ENCODE results near the gene ANKMY2. TPM values are rescaled to one million over a fixed set of nuclear protein-coding genes. Genes with fewer than 3 reads are reported as not detected.
A peak's percentile ranks its signal among the peaks of the same experiment; 100 is the strongest.

The ANKMY2 gene
- total RNA-seq, 1 donor from 2014 or later: 11.3 TPM

DNA sequence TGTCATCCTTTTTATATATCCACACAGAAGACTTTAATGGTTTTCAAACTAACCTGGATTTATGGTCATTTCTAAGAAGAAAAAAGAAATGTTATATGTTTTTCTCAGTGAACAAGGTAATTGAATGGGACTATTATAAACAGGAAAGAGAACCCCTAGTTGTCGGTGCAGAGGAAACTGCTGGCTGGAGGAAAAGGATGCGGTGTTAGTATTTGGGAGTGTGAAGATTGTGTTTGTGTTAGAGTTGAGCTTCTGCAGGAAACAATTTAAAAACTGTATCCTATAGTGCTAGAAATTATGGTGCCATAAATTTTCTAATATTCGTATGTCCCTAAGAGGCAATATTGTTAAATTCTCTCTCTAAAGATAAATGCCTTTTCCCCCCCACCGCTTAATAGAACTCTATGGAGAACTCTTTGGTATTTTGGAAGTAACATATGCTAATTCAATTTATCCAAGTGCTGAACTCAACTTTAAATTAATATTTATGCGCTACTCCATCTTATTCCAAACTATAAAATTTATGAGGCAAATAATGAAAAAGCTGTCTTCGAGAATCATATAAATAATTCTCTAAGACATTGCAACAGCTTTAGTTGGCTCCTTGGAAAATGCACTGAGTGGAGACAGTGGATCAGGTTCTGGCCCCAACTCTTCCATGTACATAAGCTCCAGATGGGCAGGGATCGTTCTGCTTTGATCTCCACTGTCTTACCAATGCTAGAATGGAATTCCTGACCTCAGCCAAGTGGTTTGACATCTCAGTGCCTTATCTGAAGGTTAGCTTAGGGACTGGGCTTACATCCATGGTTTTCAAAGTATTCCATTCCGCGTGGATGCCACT, 6.1 kb upstream of the ANKMY2 start:
- TF ChIP-seq, protein P1, sequence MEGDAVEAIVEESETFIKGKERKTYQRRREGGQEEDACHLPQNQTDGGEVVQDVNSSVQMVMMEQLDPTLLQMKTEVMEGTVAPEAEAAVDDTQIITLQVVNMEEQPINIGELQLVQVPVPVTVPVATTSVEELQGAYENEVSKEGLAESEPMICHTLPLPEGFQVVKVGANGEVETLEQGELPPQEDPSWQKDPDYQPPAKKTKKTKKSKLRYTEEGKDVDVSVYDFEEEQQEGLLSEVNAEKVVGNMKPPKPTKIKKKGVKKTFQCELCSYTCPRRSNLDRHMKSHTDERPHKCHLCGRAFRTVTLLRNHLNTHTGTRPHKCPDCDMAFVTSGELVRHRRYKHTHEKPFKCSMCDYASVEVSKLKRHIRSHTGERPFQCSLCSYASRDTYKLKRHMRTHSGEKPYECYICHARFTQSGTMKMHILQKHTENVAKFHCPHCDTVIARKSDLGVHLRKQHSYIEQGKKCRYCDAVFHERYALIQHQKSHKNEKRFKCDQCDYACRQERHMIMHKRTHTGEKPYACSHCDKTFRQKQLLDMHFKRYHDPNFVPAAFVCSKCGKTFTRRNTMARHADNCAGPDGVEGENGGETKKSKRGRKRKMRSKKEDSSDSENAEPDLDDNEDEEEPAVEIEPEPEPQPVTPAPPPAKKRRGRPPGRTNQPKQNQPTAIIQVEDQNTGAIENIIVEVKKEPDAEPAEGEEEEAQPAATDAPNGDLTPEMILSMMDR (IDR thresholded peaks at IDR 0.05): no peak
- ChIA-PET CTCF (no interaction called here), POLR2A (no interaction called here)
- intact Hi-C loops (cut with micrococcal nuclease): no loop called here
- Mint-ChIP-seq H3K9me3 (no peaks in the 10 kb centered on the region), H3K27ac (no peak overlapping the region), H3K4me3 (no peak overlapping the region), H3K36me3 (ENCODE audit: low read depth) (peaks cover 7% of the 10 kb centered on the region), H3K4me1 (peaks cover 51% of the 10 kb centered on the region), H3K27me3 (no peaks in the 10 kb centered on the region)
- DNase-seq: no peak
- no peak for ATAC-seq (ENCODE audit: low read depth)

- no peak overlapping the region for H3K4me3 Mint-ChIP-seq
- no peaks in the 10 kb centered on the region for H3K9me3 Mint-ChIP-seq
- no peak for DNase-seq
- peaks cover 49% of the 10 kb centered on the region for H3K4me1 Mint-ChIP-seq
- intact Hi-C loops (cut with micrococcal nuclease): no loop called here
- H3K27me3 Mint-ChIP-seq: no peaks in the 10 kb centered on the region
- H3K27ac Mint-ChIP-seq: no peak overlapping the region
- CTCF ChIA-PET: no interaction called here
- TF ChIP-seq, protein P1 (IDR thresholded peaks at IDR 0.05): no peak
- POLR2A ChIA-PET: no interaction called here
- no peak for ATAC-seq (ENCODE audit: low read depth)
- peaks cover 9% of the 10 kb centered on the region for H3K36me3 Mint-ChIP-seq (ENCODE audit: low read depth)
These were observed 4.7 kb upstream of the ANKMY2 start for GRCh38 chr7:16650266-16650665.

GRCh38 chr7:16649196-16649595, 3.6 kb upstream of the ANKMY2 start:
- intact Hi-C loops (cut with micrococcal nuclease): loop anchor here (5.0 kb wide), 3 partner anchors 87 to 1693 kb away; no protein-coding TSS in a partner anchor
- Mint-ChIP-seq H3K36me3 (ENCODE audit: low read depth) (peaks cover 15% of the 10 kb centered on the region), H3K4me3 (no peak overlapping the region), H3K9me3 (no peaks in the 10 kb centered on the region), H3K27me3 (no peaks in the 10 kb centered on the region), H3K4me1 (peaks cover 56% of the 10 kb centered on the region), H3K27ac (no peak overlapping the region)
- POLR2A ChIA-PET: no interaction called here
- DNase-seq (no peak), ATAC-seq (ENCODE audit: low read depth) (no peak)
- CTCF ChIA-PET: no interaction called here
- TF ChIP-seq, protein P1 (IDR thresholded peaks at IDR 0.05): no peak

GRCh38 chr7:16648551-16648950, 3.0 kb upstream of the ANKMY2 start:
- ChIA-PET POLR2A (interaction anchor here (0.9 kb wide), 1 partner anchor 39 kb away, joined by 3 read pairs; no protein-coding TSS in a partner anchor), CTCF (no interaction called here)
- ATAC-seq (ENCODE audit: low read depth) (no peak), DNase-seq (no peak)
- Mint-ChIP-seq H3K4me1 (peaks cover 60% of the 10 kb centered on the region), H3K9me3 (no peaks in the 10 kb centered on the region), H3K36me3 (ENCODE audit: low read depth) (peaks cover 15% of the 10 kb centered on the region), H3K27ac (no peak overlapping the region), H3K4me3 (peak overlapping the region; percentile 8), H3K27me3 (no peaks in the 10 kb centered on the region)
- intact Hi-C loops (cut with micrococcal nuclease): loop anchor here (5.0 kb wide), 3 partner anchors 86 to 1694 kb away; no protein-coding TSS in a partner anchor
- TF ChIP-seq, protein P1 (IDR thresholded peaks at IDR 0.05): no peak

- POLR2A ChIA-PET: interaction anchor here (0.6 to 2.6 kb wide), 2 partner anchors 112 to 408 kb away, joined by 4 to 19 read pairs; no protein-coding TSS in a partner anchor
- CTCF ChIA-PET: no interaction called here
- H3K9me3 Mint-ChIP-seq: no peaks in the 10 kb centered on the region
- no peaks in the 10 kb centered on the region for H3K27me3 Mint-ChIP-seq
- intact Hi-C loops (cut with micrococcal nuclease): loop anchor here (2.0 to 5.0 kb wide), 4 partner anchors 13 to 1695 kb away; no protein-coding TSS in a partner anchor
- H3K27ac Mint-ChIP-seq: peak overlapping the region; percentile 79
- peaks cover 15% of the 10 kb centered on the region for H3K36me3 Mint-ChIP-seq (ENCODE audit: low read depth)
- ATAC-seq (ENCODE audit: low read depth): no peak
- peaks cover 60% of the 10 kb centered on the region for H3K4me1 Mint-ChIP-seq
- peak overlapping the region; percentile 99 for H3K4me3 Mint-ChIP-seq
- no peak for DNase-seq
- TF ChIP-seq, protein P1 (IDR thresholded peaks at IDR 0.05): no peak
These were observed 1.9 kb upstream of the ANKMY2 start for GRCh38 chr7:16647435-16647960.
